H1 (cell line): ENCODE measurements around the gene PHACTR1.

Source experiments
- BCL11A ChIP-seq, 2 experiments: IDR thresholded peaks; one replicate each; pipeline ENCODE4 v1.6.1; 2011; ENCODE audit warnings: low read depth in 2 of 2, low read length in 2 of 2, mild to moderate bottlenecking in 2 of 2
- CTCF ChIP-seq, 3 experiments: IDR thresholded peaks; 1 replicate in 2 of 3; 2 replicates in 1 of 3; pipeline versions ENCODE4 v1.5.1 to v1.6.1; 2011; ENCODE audit warnings: low read length in 3 of 3, mild to moderate bottlenecking in 3 of 3, inconsistent platforms in 2 of 3, low read depth in 1 of 3, moderate library complexity in 1 of 3; ENCODE audit not compliant: insufficient read depth in 1 of 3; ENCODE audit errors: control extremely low read depth in 1 of 3
- JUND ChIP-seq: IDR thresholded peaks from 2 replicates; pipeline ENCODE4 v1.6.1; 2011; ENCODE audit warnings: mild to moderate bottlenecking, improper control_type of control experiment, low read length
- KDM1A ChIP-seq: fragments of 200-600, 300-600 bp; sonication (generic); IDR thresholded peaks from 2 replicates; pipeline ENCODE4 v1.7.1; 2016; ENCODE audit warnings: mild to moderate bottlenecking, low read length, borderline replicate concordance
- MAFK ChIP-seq: IDR thresholded peaks from 2 replicates; pipeline ENCODE4 v1.6.1; 2012; ENCODE audit warnings: low read depth, mild to moderate bottlenecking, improper control_type of control experiment, low read length
- MAX ChIP-seq: IDR thresholded peaks from 2 replicates; pipeline ENCODE4 v1.6.1; 2012; ENCODE audit warnings: inconsistent platforms
- NANOG ChIP-seq: IDR thresholded peaks from 2 replicates; pipeline ENCODE4 v1.6.1; 2011; ENCODE audit warnings: low read length, low read depth, mild to moderate bottlenecking, inconsistent platforms; ENCODE audit not compliant: insufficient read depth, poor library complexity, severe bottlenecking
- POLR2A ChIP-seq, 2 experiments: IDR thresholded peaks; 1 replicate in 1 of 2; 2 replicates in 1 of 2; pipeline ENCODE4 v1.6.1; 2011; ENCODE audit warnings: low read depth in 2 of 2, low read length in 2 of 2, mild to moderate bottlenecking in 2 of 2; ENCODE audit errors: control extremely low read depth in 1 of 2
- POLR2AphosphoS5 ChIP-seq: IDR thresholded peaks from 2 replicates; pipeline ENCODE4 v1.6.1; 2011; ENCODE audit warnings: low read depth, low read length
- SIN3A ChIP-seq, 2 experiments: IDR thresholded peaks in 1 of 2; conservative IDR thresholded peaks in 1 of 2; 2 replicates each; pipeline ENCODE4 v1.6.1; 2011 to 2012; ENCODE audit warnings: low read length in 2 of 2, improper control_type of control experiment in 1 of 2, low read depth in 1 of 2, mild to moderate bottlenecking in 1 of 2
- TAF7 ChIP-seq: optimal IDR thresholded peaks from 2 replicates; pipeline ENCODE3; 2011; ENCODE audit warnings: low read depth, mild to moderate bottlenecking, inconsistent platforms, low read length, moderate library complexity, borderline replicate concordance

- TF ChIP-seq NANOG (no peak), TAF7 (no peak), MAX (no peak), POLR2AphosphoS5 (no peak), POLR2A (IDR thresholded peaks at IDR 0.05; ENCODE audit: control extremely low read depth in 1 of 2, low read depth in 2 of 2, low read length in 2 of 2) (no peak), BCL11A (IDR thresholded peaks at IDR 0.05; ENCODE audit: low read depth in 2 of 2, low read length in 2 of 2) (no peak), CTCF (IDR thresholded peaks at IDR 0.05; ENCODE audit: control extremely low read depth in 1 of 3, insufficient read depth in 1 of 3, low read depth in 1 of 3, low read length in 3 of 3) (no peak), KDM1A (no peak), MAFK (no peak), JUND (no peak), SIN3A (conservative IDR thresholded peaks at IDR 0.05 in 1 of 2, IDR thresholded peaks at IDR 0.05 in 1 of 2; ENCODE audit: low read depth in 1 of 2, low read length in 2 of 2) (no peak)
Measured at GRCh38 chr6:13247627-13248026, 531.1 kb downstream of the PHACTR1 start.
